SU-DHL-6 (cell line): ENCODE measurements around the gene GSK3B.

Experiments
- H2AFZ ChIP-seq: fragments of 200-600 bp; sonication (generic); 2 replicates; pipeline ENCODE4 v1.6.1; 2014; ENCODE audit warnings: low read depth, mild to moderate bottlenecking, moderate library complexity, mixed read lengths, antibody characterized with exemption, low read length; ENCODE audit not compliant: severe bottlenecking
- H3F3A ChIP-seq: fragments of 200-600 bp; shearing (Covaris generic); 2 replicates; pipeline ENCODE4 v1.6.0; 2016; ENCODE audit warnings: antibody characterized with exemption, mild to moderate bottlenecking; ENCODE audit not compliant: insufficient read depth
- H3K27ac ChIP-seq: fragments of 200-600 bp; sonication (generic); 2 replicates; pipeline ENCODE4 v1.5.1; 2016; ENCODE audit warnings: low read depth, mild to moderate bottlenecking, low read length, moderate library complexity, mixed read lengths
- H3K27me3 ChIP-seq: fragments of 200-600 bp; sonication (generic), shearing (Covaris generic); 2 replicates; pipeline ENCODE4 v1.6.0; 2014; ENCODE audit warnings: mild to moderate bottlenecking, low read length
- H3K36me3 ChIP-seq: fragments of 200-600 bp; sonication (generic); 2 replicates; pipeline ENCODE4 v1.6.1; 2014; ENCODE audit warnings: mild to moderate bottlenecking, low read length, mixed read lengths
- H3K4me2 ChIP-seq: fragments of 300-600, 200-600 bp; shearing (Covaris generic), sonication (generic); 2 replicates; pipeline ENCODE4 v1.6.0; 2014; ENCODE audit warnings: low read length, low read depth, mild to moderate bottlenecking; ENCODE audit not compliant: poor library complexity, severe bottlenecking
- H3K4me3 ChIP-seq: fragments of 200-600 bp; sonication (generic); 2 replicates; pipeline ENCODE4 v1.5.1; 2014; ENCODE audit warnings: antibody characterized with exemption, low read length, mild to moderate bottlenecking, mixed read lengths; ENCODE audit not compliant: insufficient read depth, poor library complexity, severe bottlenecking
- H3K79me2 ChIP-seq: fragments of 200-600 bp; sonication (generic); 2 replicates; pipeline ENCODE4 v1.6.1; 2014; ENCODE audit warnings: mild to moderate bottlenecking, low read length, moderate library complexity; ENCODE audit not compliant: insufficient read depth
- H3K9ac ChIP-seq: fragments of 200-600 bp; sonication (generic); 2 replicates; pipeline ENCODE4 v1.7.0; 2014; ENCODE audit warnings: mild to moderate bottlenecking, low read length
- H3K9me2 ChIP-seq: fragments of 200-600 bp; sonication (generic); replicated peaks from 2 replicates; pipeline ENCODE4 v1.6.1; 2014; ENCODE audit warnings: low read length; ENCODE audit not compliant: insufficient read depth
- H3K9me3 ChIP-seq: fragments of 200-600 bp; sonication (generic); 2 replicates; pipeline ENCODE4 v1.6.1; 2014; ENCODE audit warnings: low read length, mixed read lengths; ENCODE audit not compliant: insufficient read depth
- H4K20me1 ChIP-seq: fragments of 200-600 bp; sonication (generic); 2 replicates; pipeline ENCODE4 v1.6.1; 2014; ENCODE audit warnings: low read depth, mild to moderate bottlenecking, antibody characterized with exemption, low read length, moderate library complexity, mixed read lengths
- CTCF ChIP-seq: fragments of 200-600 bp; sonication (generic); IDR thresholded peaks from one replicate; pipeline ENCODE4 v1.5.1; 2017; ENCODE audit warnings: antibody characterized with exemption, mild to moderate bottlenecking, low read length, moderate library complexity; ENCODE audit not compliant: insufficient read depth, poor library complexity, severe bottlenecking
- EZH2phosphoT487 ChIP-seq: fragments of 200-600 bp; sonication (generic), shearing (Covaris generic); conservative IDR thresholded peaks from 2 replicates; pipeline ENCODE4 v1.6.1; 2018; ENCODE audit warnings: mild to moderate bottlenecking, antibody characterized with exemption, low read length, moderate library complexity, mixed read lengths

GSK3B gene

GRCh38 chr3:120064641-120065040, 29.6 kb downstream of the GSK3B start:
- Histone ChIP-seq H3K9me3 (no peaks in the 10 kb centered on the region), H3K4me2 (no peak overlapping the region), H3K9ac (no peak overlapping the region), H3K27ac (no peak overlapping the region), H2AFZ (no peak overlapping the region), H3F3A (no peaks in the 10 kb centered on the region), H3K9me2 (no peaks in the 10 kb centered on the region), H4K20me1 (peaks cover 15% of the 10 kb centered on the region), H3K36me3 (peaks cover 12% of the 10 kb centered on the region; the same call in 1 of the 2 replicates), H3K79me2 (peaks cover 95% of the 10 kb centered on the region), H3K27me3 (no peaks in the 10 kb centered on the region), H3K4me3 (no peak overlapping the region)
- TF ChIP-seq EZH2phosphoT487 = no peak
- no peak for TF ChIP-seq CTCF

- Histone ChIP-seq H3K9me2 (no peaks in the 10 kb centered on the region), H3F3A (no peaks in the 10 kb centered on the region), H3K9me3 (no peaks in the 10 kb centered on the region), H3K9ac (no peak overlapping the region), H3K4me3 (no peak overlapping the region), H2AFZ (no peak overlapping the region), H4K20me1 (peaks cover 15% of the 10 kb centered on the region), H3K4me2 (no peak overlapping the region), H3K27me3 (no peaks in the 10 kb centered on the region), H3K27ac (no peak overlapping the region), H3K79me2 (peaks cover 99% of the 10 kb centered on the region), H3K36me3 (peaks cover 16% of the 10 kb centered on the region; the same call in 1 of the 2 replicates)
- TF ChIP-seq CTCF (no peak), EZH2phosphoT487 (no peak)
Measured at GRCh38 chr3:120062474-120062873, 31.8 kb downstream of the GSK3B start.

- Histone ChIP-seq H3K9me2 (no peaks in the 10 kb centered on the region), H3K9ac (no peak overlapping the region), H2AFZ (no peak overlapping the region), H3K36me3 (peaks cover 15% of the 10 kb centered on the region), H3K9me3 (no peaks in the 10 kb centered on the region), H3K27ac (peak overlapping the region; percentile 10; the same call in 1 of the 2 replicates), H3K27me3 (no peaks in the 10 kb centered on the region), H3K79me2 (peaks cover 98% of the 10 kb centered on the region), H3K4me3 (no peak overlapping the region), H3K4me2 (peak overlapping the region; percentile 7), H4K20me1 (peaks cover 15% of the 10 kb centered on the region), H3F3A (no peaks in the 10 kb centered on the region)
- no peak for TF ChIP-seq CTCF
- no peak for TF ChIP-seq EZH2phosphoT487
Measured at GRCh38 chr3:120059081-120059864, 35.0 kb downstream of the GSK3B start.
